ENCODE measurements around the gene AKNA.

AKNA gene

DNA sequence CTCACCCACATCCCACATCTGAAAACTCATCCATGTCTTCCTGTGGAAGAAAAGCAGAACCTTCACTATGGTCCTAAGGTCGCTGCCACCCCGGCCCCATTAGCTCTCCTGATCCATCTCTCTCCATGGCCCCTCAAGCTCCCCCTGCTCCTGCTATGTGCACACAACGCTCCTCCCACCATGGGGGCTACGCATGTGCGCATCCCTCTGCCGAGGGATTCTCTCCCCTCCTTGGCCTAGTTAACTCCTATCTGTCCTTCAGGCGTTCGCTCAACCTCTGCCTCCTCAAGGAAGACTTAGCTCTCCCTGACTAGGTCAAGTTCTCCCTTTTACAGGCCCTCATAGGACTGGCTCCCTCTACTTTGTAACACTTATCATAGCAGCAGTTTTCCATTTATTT lies 9.8 kb downstream of the AKNA start:
- H3K4me1 ChIP-seq (ENCODE audit: control insufficient read depth in 2 of 2, insufficient read depth in 2 of 2, low read length in 2 of 2): peaks cover 3 to 9% of the 10 kb centered on the region in 2 donors
- no peak overlapping the region for H3K4me3 ChIP-seq (ENCODE audit: low read length in 2 of 2)
- no peak overlapping the region for H3K27ac ChIP-seq (ENCODE audit: low read depth in 2 of 2, low read length in 2 of 2)
- no peaks in the 10 kb centered on the region for H3K9me3 ChIP-seq (ENCODE audit: control insufficient read depth in 2 of 2, low read length in 2 of 2)
- H3K9ac ChIP-seq (ENCODE audit: low read depth in 1 of 2, low read length in 2 of 2): no peak overlapping the region
- H3K36me3 ChIP-seq (ENCODE audit: control insufficient read depth in 2 of 2, insufficient read depth in 2 of 2, low read length in 2 of 2): peaks cover 36 to 69% of the 10 kb centered on the region in 2 donors
- no peaks in the 10 kb centered on the region for H3K27me3 ChIP-seq (ENCODE audit: control insufficient read depth in 2 of 2, insufficient read depth in 2 of 2, low read length in 2 of 2)

DNA sequence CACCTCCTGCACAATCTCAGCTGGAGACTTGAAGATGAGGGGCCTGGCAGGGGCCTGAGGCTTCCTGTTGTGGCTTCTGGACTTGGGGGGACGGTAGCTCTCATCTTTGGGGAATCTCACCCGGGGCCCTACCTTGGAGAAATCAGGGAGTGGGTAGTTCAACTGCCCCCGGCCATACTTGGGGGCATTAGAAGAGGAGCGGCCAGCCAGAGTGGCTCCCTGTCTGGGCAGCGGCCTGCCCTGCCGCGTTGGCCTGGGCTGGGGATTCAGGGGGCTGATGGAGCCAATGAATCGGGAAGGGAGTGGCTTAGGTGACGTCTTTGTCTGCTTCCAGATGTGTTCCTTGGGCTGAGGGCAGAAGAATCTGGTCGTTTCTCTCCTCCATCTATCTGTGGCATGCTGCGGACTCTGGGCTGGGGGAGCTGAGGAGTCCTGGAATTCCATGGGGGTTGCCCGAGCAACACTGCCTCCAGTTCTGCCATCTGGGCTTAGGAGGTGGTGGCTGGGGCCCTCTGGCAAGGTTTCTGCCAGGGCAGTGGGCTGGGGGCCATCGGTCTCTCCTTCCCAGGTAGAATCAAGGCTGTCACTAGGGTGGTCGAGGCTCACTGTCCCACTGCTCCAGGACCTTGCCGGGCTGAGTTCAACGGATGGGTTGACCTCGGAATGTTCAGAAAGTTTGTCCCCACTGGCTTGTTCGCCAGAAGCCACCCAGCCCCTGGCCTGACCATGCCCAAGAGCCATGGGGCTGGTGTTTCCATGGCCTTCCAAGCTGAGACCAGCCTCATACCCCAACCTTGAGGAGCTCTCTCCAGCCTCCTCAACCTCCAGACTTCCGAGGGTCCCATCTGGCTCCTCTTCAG lies 11.0 kb downstream of the AKNA start:
- peaks cover 3 to 11% of the 10 kb centered on the region in 2 donors for H3K4me1 ChIP-seq (ENCODE audit: control insufficient read depth in 2 of 2, insufficient read depth in 2 of 2, low read length in 2 of 2)
- peak overlapping the region in 1 of 2 donors; percentile 14 for H3K9ac ChIP-seq (ENCODE audit: low read depth in 1 of 2, low read length in 2 of 2)
- H3K9me3 ChIP-seq (ENCODE audit: control insufficient read depth in 2 of 2, low read length in 2 of 2): no peaks in the 10 kb centered on the region
- no peak overlapping the region for H3K27ac ChIP-seq (ENCODE audit: low read depth in 2 of 2, low read length in 2 of 2)
- no peaks in the 10 kb centered on the region for H3K27me3 ChIP-seq (ENCODE audit: control insufficient read depth in 2 of 2, insufficient read depth in 2 of 2, low read length in 2 of 2)
- H3K36me3 ChIP-seq (ENCODE audit: control insufficient read depth in 2 of 2, insufficient read depth in 2 of 2, low read length in 2 of 2): peaks cover 39 to 70% of the 10 kb centered on the region in 2 donors
- no peak overlapping the region for H3K4me3 ChIP-seq (ENCODE audit: low read length in 2 of 2)

DNA sequence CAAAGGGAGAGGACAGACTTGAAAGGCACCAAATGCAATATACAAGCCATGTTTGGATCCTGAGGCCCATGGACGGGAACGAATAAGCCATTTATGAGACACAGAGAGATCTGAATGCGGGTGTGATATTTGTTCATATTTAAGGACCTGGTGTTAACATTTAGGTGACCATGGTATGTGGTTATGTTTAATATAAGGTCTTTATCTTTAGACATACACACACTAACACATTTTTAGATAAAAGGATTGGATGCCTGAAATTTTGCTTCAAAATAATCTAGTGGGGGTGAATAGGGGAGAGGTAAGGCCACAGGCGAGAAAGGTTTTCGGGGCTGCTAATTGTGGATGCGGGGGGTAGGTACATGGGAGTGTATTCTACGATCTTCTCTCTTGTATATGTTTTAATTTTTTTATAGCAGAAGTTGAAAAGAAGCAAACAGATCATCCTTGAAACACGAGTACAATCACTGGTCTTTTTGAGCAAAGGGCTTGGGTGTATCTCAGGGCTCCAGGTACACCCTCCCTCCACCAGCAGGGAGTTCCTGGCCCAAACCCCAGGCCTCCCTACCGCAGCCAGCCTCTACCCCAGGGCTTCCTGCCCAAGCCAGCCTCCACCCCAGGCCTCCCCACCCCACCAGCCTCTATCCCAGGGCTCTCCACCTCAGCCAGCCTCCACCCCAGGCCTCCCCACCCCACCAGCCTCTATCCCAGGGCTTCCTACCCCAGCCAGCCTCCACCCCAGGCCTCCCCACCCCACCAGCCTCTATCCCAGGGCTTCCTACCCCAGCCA lies 12.2 kb downstream of the AKNA start:
- peaks cover 8 to 22% of the 10 kb centered on the region in 2 donors for H3K4me1 ChIP-seq (ENCODE audit: control insufficient read depth in 2 of 2, insufficient read depth in 2 of 2, low read length in 2 of 2)
- H3K27ac ChIP-seq (ENCODE audit: low read depth in 2 of 2, low read length in 2 of 2): peak overlapping the region in 1 of 2 donors; percentile 3
- peaks cover 45 to 75% of the 10 kb centered on the region in 2 donors for H3K36me3 ChIP-seq (ENCODE audit: control insufficient read depth in 2 of 2, insufficient read depth in 2 of 2, low read length in 2 of 2)
- no peak overlapping the region for H3K4me3 ChIP-seq (ENCODE audit: low read length in 2 of 2)
- no peaks in the 10 kb centered on the region for H3K9me3 ChIP-seq (ENCODE audit: control insufficient read depth in 2 of 2, low read length in 2 of 2)
- no peaks in the 10 kb centered on the region for H3K27me3 ChIP-seq (ENCODE audit: control insufficient read depth in 2 of 2, insufficient read depth in 2 of 2, low read length in 2 of 2)
- no peak overlapping the region for H3K9ac ChIP-seq (ENCODE audit: low read depth in 1 of 2, low read length in 2 of 2)

DNA sequence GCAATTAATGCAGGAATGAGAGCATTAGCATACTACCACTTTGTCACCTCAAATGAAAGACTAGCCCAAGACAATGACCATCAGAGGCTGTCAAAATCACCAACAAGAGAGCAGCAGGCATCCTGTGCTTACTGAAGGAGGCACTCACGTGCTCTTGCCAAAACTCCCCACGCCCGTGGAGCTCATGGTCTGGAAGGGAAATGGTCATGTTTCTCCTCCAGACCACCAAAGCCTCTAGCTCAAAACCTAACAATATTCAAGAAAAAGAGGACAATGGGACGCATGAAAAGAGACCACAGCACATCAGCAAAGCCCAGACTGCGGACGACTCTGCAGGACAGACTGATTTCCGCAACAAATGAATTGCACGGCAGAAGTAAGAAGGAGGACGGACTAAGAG lies 12.8 kb downstream of the AKNA start:
- H3K27ac ChIP-seq (ENCODE audit: low read depth in 2 of 2, low read length in 2 of 2): peak overlapping the region in 1 of 2 donors; percentile 3
- no peak overlapping the region for H3K4me3 ChIP-seq (ENCODE audit: low read length in 2 of 2)
- H3K9ac ChIP-seq (ENCODE audit: low read depth in 1 of 2, low read length in 2 of 2): no peak overlapping the region
- no peaks in the 10 kb centered on the region for H3K27me3 ChIP-seq (ENCODE audit: control insufficient read depth in 2 of 2, insufficient read depth in 2 of 2, low read length in 2 of 2)
- peaks cover 45 to 72% of the 10 kb centered on the region in 2 donors for H3K36me3 ChIP-seq (ENCODE audit: control insufficient read depth in 2 of 2, insufficient read depth in 2 of 2, low read length in 2 of 2)
- peaks cover 8 to 24% of the 10 kb centered on the region in 2 donors for H3K4me1 ChIP-seq (ENCODE audit: control insufficient read depth in 2 of 2, insufficient read depth in 2 of 2, low read length in 2 of 2)
- no peaks in the 10 kb centered on the region for H3K9me3 ChIP-seq (ENCODE audit: control insufficient read depth in 2 of 2, low read length in 2 of 2)

DNA sequence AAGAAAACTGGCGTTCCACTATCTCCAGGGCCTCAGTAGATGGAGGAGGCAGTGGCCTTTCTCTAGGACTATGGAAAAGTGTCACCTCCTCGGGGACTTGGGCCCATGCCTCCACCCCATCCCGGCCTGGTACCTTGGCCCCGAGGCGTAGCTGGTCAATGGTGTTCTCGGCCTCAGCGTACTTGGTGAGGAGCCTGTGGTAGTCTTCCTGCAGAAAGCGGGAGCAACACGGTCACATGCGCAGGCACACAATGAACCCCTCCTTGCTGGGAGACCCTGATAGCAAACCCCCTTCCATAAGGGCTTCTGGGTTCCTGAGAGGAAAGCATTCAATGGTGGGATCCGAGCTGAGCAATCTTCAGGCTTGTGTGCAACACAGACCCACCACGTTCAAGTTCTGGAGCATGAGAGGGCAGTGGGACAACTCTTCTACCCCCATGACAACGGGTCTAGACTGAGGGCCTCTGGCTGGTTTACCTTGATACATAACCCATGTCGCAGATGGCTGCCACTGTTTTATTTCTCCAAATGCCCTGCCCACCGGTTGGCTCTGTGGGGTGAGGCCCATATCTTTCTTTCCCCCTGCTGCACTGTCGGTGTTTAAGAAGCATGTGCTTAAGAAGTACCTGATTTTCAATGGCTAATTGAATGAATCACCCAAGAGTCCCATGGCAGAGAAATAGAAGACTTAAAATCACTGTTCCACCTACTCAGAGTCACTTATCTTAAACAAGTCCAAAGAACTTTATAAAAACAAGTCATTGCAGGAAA lies 13.6 kb downstream of the AKNA start:
- Histone ChIP-seq H3K27ac (ENCODE audit: low read depth in 2 of 2, low read length in 2 of 2) (peak overlapping the region in 1 of 2 donors; percentile 83), H3K36me3 (ENCODE audit: control insufficient read depth in 2 of 2, insufficient read depth in 2 of 2, low read length in 2 of 2) (peaks cover 46 to 71% of the 10 kb centered on the region in 2 donors), H3K4me1 (ENCODE audit: control insufficient read depth in 2 of 2, insufficient read depth in 2 of 2, low read length in 2 of 2) (peaks cover 8 to 28% of the 10 kb centered on the region in 2 donors)

DNA sequence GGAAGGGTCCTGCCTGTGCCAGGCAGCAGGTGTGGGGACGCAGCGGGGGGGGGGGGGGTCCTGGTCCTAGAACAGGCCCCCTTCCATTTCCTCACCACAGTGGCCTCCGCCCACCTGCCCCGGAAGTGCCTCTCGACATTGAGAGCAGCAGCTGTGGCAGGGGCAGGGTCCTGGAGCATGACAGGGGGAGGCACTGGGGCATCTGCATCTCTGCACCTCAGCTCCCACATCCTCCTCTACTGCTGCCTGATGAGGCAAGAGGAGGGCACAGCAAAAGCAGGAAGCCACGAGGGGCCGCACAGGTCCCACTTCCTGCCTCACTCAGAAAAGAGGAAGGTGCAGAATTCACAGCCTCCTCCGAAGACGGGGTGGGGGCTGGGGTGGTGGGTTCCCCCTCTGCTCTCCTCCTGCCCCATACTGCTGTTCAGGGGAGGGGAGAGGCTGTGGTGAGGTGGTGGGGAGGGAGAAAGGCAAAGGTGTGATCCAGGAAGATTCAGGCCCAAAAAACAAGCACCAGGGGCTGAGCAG lies 14.8 kb downstream of the AKNA start:
- no peaks in the 10 kb centered on the region for H3K9me3 ChIP-seq (ENCODE audit: control insufficient read depth in 2 of 2, low read length in 2 of 2)
- peaks cover 8 to 32% of the 10 kb centered on the region in 2 donors for H3K4me1 ChIP-seq (ENCODE audit: control insufficient read depth in 2 of 2, insufficient read depth in 2 of 2, low read length in 2 of 2)
- no peak overlapping the region for H3K4me3 ChIP-seq (ENCODE audit: low read length in 2 of 2)
- H3K36me3 ChIP-seq (ENCODE audit: control insufficient read depth in 2 of 2, insufficient read depth in 2 of 2, low read length in 2 of 2): peaks cover 46 to 66% of the 10 kb centered on the region in 2 donors
- no peaks in the 10 kb centered on the region for H3K27me3 ChIP-seq (ENCODE audit: control insufficient read depth in 2 of 2, insufficient read depth in 2 of 2, low read length in 2 of 2)
- peak overlapping the region; percentile 65 to 83 for H3K27ac ChIP-seq (ENCODE audit: low read depth in 2 of 2, low read length in 2 of 2)
- peak overlapping the region in 1 of 2 donors; percentile 29 for H3K9ac ChIP-seq (ENCODE audit: low read depth in 1 of 2, low read length in 2 of 2)

More for the DNA sequence above, 13.6 kb downstream of the AKNA start:
- H3K9ac ChIP-seq (ENCODE audit: low read depth in 1 of 2, low read length in 2 of 2): no peak overlapping the region
- no peak overlapping the region for H3K4me3 ChIP-seq (ENCODE audit: low read length in 2 of 2)
- no peaks in the 10 kb centered on the region for H3K9me3 ChIP-seq (ENCODE audit: control insufficient read depth in 2 of 2, low read length in 2 of 2)
- H3K27me3 ChIP-seq (ENCODE audit: control insufficient read depth in 2 of 2, insufficient read depth in 2 of 2, low read length in 2 of 2): no peaks in the 10 kb centered on the region

DNA sequence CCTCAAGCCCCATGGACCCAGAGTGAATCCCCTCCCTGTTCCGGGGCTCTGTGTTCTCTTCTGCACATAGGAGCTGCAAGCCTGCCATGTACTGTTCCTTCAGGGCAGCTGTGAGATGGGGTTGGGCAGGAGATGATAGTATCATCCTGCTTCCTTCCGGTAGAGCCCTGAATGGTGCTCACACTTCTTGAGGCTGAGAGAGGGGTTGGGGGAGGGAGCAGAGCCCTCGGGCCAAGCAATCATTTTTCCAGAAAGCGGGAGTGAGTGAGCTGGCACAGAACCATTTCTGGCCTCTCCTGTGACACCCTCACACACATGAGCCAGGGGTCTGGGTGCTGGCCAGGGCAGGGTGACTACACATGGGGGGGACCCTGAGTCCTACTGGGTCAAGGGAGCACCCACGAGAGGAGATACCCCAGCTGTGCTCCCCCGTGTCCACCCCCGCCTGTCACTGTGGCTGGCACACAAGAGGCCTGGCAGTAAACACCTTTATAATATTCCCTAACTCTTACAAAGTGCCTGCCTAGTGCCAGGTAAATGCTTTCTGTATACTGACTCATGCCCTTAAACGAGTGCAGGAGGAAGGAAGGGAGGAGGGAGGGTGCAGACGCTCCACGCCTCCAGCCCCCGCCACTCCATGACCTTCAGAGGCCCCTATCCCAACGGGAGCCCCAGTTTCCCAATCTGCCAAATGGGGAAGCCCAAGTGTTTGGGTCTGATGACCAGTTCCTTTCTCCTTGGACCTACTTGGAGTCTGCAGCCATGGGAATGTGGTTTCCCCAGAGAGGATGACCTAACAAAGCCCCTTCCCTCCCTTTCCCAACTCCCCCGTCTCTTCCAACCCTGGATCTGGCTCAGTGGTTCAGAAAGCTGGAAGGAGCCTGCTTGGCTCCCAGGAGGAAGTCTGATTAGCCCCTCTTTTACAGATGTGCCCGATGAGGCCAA lies 15.5 kb downstream of the AKNA start:
- Histone ChIP-seq H3K4me1 (ENCODE audit: control insufficient read depth in 2 of 2, insufficient read depth in 2 of 2, low read length in 2 of 2) (peaks cover 14 to 40% of the 10 kb centered on the region in 2 donors), H3K27ac (ENCODE audit: low read depth in 2 of 2, low read length in 2 of 2) (peak overlapping the region; percentile 65 to 83), H3K9me3 (ENCODE audit: control insufficient read depth in 2 of 2, low read length in 2 of 2) (no peaks in the 10 kb centered on the region), H3K27me3 (ENCODE audit: control insufficient read depth in 2 of 2, insufficient read depth in 2 of 2, low read length in 2 of 2) (no peaks in the 10 kb centered on the region), H3K9ac (ENCODE audit: low read depth in 1 of 2, low read length in 2 of 2) (peak overlapping the region; percentile 14 to 29), H3K36me3 (ENCODE audit: control insufficient read depth in 2 of 2, insufficient read depth in 2 of 2, low read length in 2 of 2) (peaks cover 48 to 67% of the 10 kb centered on the region in 2 donors), H3K4me3 (ENCODE audit: low read length in 2 of 2) (peak overlapping the region in 1 of 2 donors; percentile 41)

DNA sequence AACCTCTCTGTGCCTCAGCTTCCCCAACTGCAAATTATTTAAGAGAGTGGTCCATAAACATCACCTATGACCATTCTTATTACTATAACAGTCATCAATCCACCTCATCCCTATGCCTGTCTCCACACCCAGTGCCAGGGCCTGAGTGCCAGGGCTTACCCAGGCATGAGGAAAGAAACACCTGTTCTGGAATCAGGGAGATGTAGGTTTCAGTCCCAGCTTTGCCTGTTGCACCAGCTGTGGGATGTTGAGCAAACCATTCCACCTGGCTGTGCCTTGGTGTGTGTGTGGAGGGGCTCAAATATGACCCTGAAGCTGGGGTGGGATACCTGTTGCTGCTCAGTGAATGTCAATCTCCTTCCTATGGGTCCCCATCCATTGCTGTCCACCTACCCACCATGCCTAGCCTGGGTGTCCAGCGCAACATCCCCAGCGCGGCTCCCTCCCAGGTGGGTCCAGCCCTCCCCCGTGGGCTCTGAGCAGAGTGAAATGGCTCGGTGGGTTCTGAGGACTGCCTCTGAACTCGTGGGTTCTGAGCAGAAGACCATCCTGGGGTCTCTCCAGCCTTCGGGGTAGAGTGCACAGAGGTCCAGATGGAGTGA lies 16.3 kb downstream of the AKNA start:
- no peaks in the 10 kb centered on the region for H3K27me3 ChIP-seq (ENCODE audit: control insufficient read depth in 2 of 2, insufficient read depth in 2 of 2, low read length in 2 of 2)
- H3K9ac ChIP-seq (ENCODE audit: low read depth in 1 of 2, low read length in 2 of 2): no peak overlapping the region
- peaks cover 20 to 43% of the 10 kb centered on the region in 2 donors for H3K4me1 ChIP-seq (ENCODE audit: control insufficient read depth in 2 of 2, insufficient read depth in 2 of 2, low read length in 2 of 2)
- H3K4me3 ChIP-seq (ENCODE audit: low read length in 2 of 2): no peak overlapping the region
- H3K27ac ChIP-seq (ENCODE audit: low read depth in 2 of 2, low read length in 2 of 2): peak overlapping the region; percentile 65 to 83
- no peaks in the 10 kb centered on the region for H3K9me3 ChIP-seq (ENCODE audit: control insufficient read depth in 2 of 2, low read length in 2 of 2)
- peaks cover 43 to 62% of the 10 kb centered on the region in 2 donors for H3K36me3 ChIP-seq (ENCODE audit: control insufficient read depth in 2 of 2, insufficient read depth in 2 of 2, low read length in 2 of 2)

All from mucosa of rectum (tissue), 2 donors.